HEK293 (cell line): Measurements from ENCODE around the gene TRPV2.

Experiments used
- CTCF ChIA-PET: fragments of 350-600 bp; formaldehyde crosslinking; extraction: SDS; loops from one replicate; lab custom pipeline; 2021; ENCODE audit warnings: antibody characterized with exemption; lab: Yijun Ruan, JAX
- POLR2A ChIA-PET: fragments of 300-600 bp; formaldehyde crosslinking; extraction: SDS; loops from one replicate; lab custom pipeline; 2020; ENCODE audit warnings: antibody characterized with exemption, inconsistent platforms; lab: Yijun Ruan, JAX
- H3K27ac ChIP-seq: fragments of 200-500 bp; sonication (Bioruptor generic); 2 replicates; pipeline ENCODE4 v1.5.1; 2014; ENCODE audit warnings: low read depth, low read length, control low read depth, inconsistent platforms; ENCODE audit errors: extremely low read depth
- H3K36me3 ChIP-seq, 2 experiments: fragments of 200-500 bp in 1 of 2; sonication (Bioruptor generic) in 1 of 2; 1 replicate in 1 of 2; 2 replicates in 1 of 2; pipeline ENCODE4 v1.5.1; 2014 to 2017; ENCODE audit warnings: inconsistent platforms in 2 of 2, low read length in 2 of 2; ENCODE audit not compliant: control insufficient read depth in 2 of 2, insufficient read depth in 1 of 2
- H3K4me1 ChIP-seq: fragments of 200-500 bp; sonication (Bioruptor generic); 2 replicates; pipeline ENCODE4 v1.5.1; 2014; ENCODE audit warnings: mild to moderate bottlenecking, low read length, inconsistent platforms; ENCODE audit not compliant: control insufficient read depth, insufficient read depth
- H3K4me3 ChIP-seq: 2 replicates; pipeline ENCODE4 v1.5.1; 2011; ENCODE audit warnings: low read depth, mild to moderate bottlenecking, control low read depth, low read length, moderate library complexity
- H3K9me3 ChIP-seq: fragments of 200-500 bp; sonication (Bioruptor generic); 2 replicates; pipeline ENCODE4 v1.5.1; 2014; ENCODE audit warnings: low read depth, low read length, inconsistent platforms; ENCODE audit not compliant: control insufficient read depth, insufficient read depth
- ATF2 ChIP-seq: fragments of 450-650 bp; formaldehyde crosslinking; IDR thresholded peaks from 2 replicates; pipeline ENCODE4 v1.5.1; 2016; ENCODE audit warnings: missing biosample characterization, missing genetic modification characterization, low read depth
- BCL6B ChIP-seq: fragments of 450-650 bp; formaldehyde crosslinking; IDR thresholded peaks from 2 replicates; pipeline ENCODE4 v1.5.1; 2017; ENCODE audit warnings: missing biosample characterization, missing genetic modification characterization
- GLI4 ChIP-seq: fragments of 450-650 bp; formaldehyde crosslinking; IDR thresholded peaks from 2 replicates; pipeline ENCODE4 v1.5.1; 2016; ENCODE audit warnings: missing biosample characterization, missing genetic modification characterization
- GLIS2 ChIP-seq: fragments of 450-650 bp; formaldehyde crosslinking; IDR thresholded peaks from 2 replicates; pipeline ENCODE4 v1.5.1; 2016; ENCODE audit warnings: missing biosample characterization, missing genetic modification characterization
- HOXC10 ChIP-seq: sonication (generic); formaldehyde crosslinking; IDR thresholded peaks from 2 replicates; pipeline ENCODE4 v1.8.1; 2023; ENCODE audit warnings: mild to moderate bottlenecking, missing genetic modification reagents
- KLF7 ChIP-seq: fragments of 450-650 bp; formaldehyde crosslinking; IDR thresholded peaks from 2 replicates; pipeline ENCODE4 v1.5.1; 2016; ENCODE audit warnings: missing biosample characterization, missing genetic modification characterization, borderline replicate concordance
- PRDM4 ChIP-seq: fragments of 450-650 bp; formaldehyde crosslinking; IDR thresholded peaks from 2 replicates; pipeline ENCODE4 v1.5.1; 2017; ENCODE audit warnings: missing biosample characterization, missing genetic modification characterization
- REPIN1 ChIP-seq: fragments of 450-650 bp; formaldehyde crosslinking; IDR thresholded peaks from 2 replicates; pipeline ENCODE4 v1.5.1; 2017; ENCODE audit warnings: missing biosample characterization, missing genetic modification characterization, low read depth
- TRIM28 ChIP-seq: IDR thresholded peaks from 2 replicates; pipeline ENCODE4 v1.6.1; 2011; ENCODE audit warnings: low read length, control low read depth, borderline replicate concordance
- YY1 ChIP-seq: fragments of 450-650 bp; formaldehyde crosslinking; IDR thresholded peaks from 2 replicates; pipeline ENCODE4 v1.5.1; 2018; ENCODE audit warnings: missing biosample characterization, missing genetic modification characterization
- ZFHX2 ChIP-seq: fragments of 450-650 bp; formaldehyde crosslinking; conservative IDR thresholded peaks from 2 replicates; pipeline ENCODE4 v1.5.1; 2016; ENCODE audit warnings: missing biosample characterization, missing genetic modification characterization
- ZNF10 ChIP-seq: fragments of 450-650 bp; formaldehyde crosslinking; IDR thresholded peaks from 2 replicates; pipeline ENCODE4 v1.5.1; 2017; ENCODE audit warnings: missing biosample characterization, missing genetic modification characterization
- ZNF112 ChIP-seq: fragments of 450-650 bp; formaldehyde crosslinking; IDR thresholded peaks from 2 replicates; pipeline ENCODE4 v1.5.0; 2017; ENCODE audit warnings: missing biosample characterization, missing genetic modification characterization
- ZNF121 ChIP-seq: fragments of 450-650 bp; formaldehyde crosslinking; IDR thresholded peaks from 2 replicates; pipeline ENCODE4 v1.5.1; 2016; ENCODE audit warnings: missing biosample characterization, missing genetic modification characterization
- ZNF140 ChIP-seq: fragments of 450-650 bp; formaldehyde crosslinking; IDR thresholded peaks from 2 replicates; pipeline ENCODE4 v1.5.1; 2016; ENCODE audit warnings: missing biosample characterization, missing genetic modification characterization
- ZNF2 ChIP-seq: fragments of 450-650 bp; formaldehyde crosslinking; IDR thresholded peaks from 2 replicates; pipeline ENCODE4 v1.5.1; 2016; ENCODE audit warnings: missing biosample characterization, missing genetic modification characterization
- ZNF223 ChIP-seq: fragments of 450-650 bp; formaldehyde crosslinking; IDR thresholded peaks from 2 replicates; pipeline ENCODE4 v1.5.1; 2016; ENCODE audit warnings: missing biosample characterization, missing genetic modification characterization
- ZNF394 ChIP-seq: fragments of 450-650 bp; formaldehyde crosslinking; IDR thresholded peaks from 2 replicates; pipeline ENCODE4 v1.5.1; 2016; ENCODE audit warnings: missing biosample characterization, missing genetic modification characterization, mild to moderate bottlenecking, moderate library complexity, borderline replicate concordance
- ZNF530 ChIP-seq: fragments of 450-650 bp; formaldehyde crosslinking; IDR thresholded peaks from 2 replicates; pipeline ENCODE4 v1.5.1; 2016; ENCODE audit warnings: low read depth, missing biosample characterization, missing genetic modification characterization
- ZNF600 ChIP-seq: fragments of 450-650 bp; formaldehyde crosslinking; IDR thresholded peaks from 2 replicates; pipeline ENCODE4 v1.5.1; 2016; ENCODE audit warnings: missing biosample characterization, missing genetic modification characterization
- ZNF629 ChIP-seq: fragments of 450-650 bp; formaldehyde crosslinking; IDR thresholded peaks from 2 replicates; pipeline ENCODE4 v1.5.1; 2017; ENCODE audit warnings: missing biosample characterization, missing genetic modification characterization
- ZNF645 ChIP-seq: fragments of 450-650 bp; formaldehyde crosslinking; IDR thresholded peaks from 2 replicates; pipeline ENCODE4; 2016; ENCODE audit warnings: missing biosample characterization, missing genetic modification characterization
- ZNF660 ChIP-seq: fragments of 450-650 bp; IDR thresholded peaks from 2 replicates; pipeline ENCODE4 v1.5.1; 2018; ENCODE audit warnings: missing biosample characterization, mild to moderate bottlenecking, missing genetic modification characterization
- ZNF785 ChIP-seq: fragments of 450-650 bp; formaldehyde crosslinking; IDR thresholded peaks from 2 replicates; pipeline ENCODE4 v1.5.1; 2016; ENCODE audit warnings: missing biosample characterization, missing genetic modification characterization
- ZNF791 ChIP-seq: fragments of 450-650 bp; formaldehyde crosslinking; IDR thresholded peaks from 2 replicates; pipeline ENCODE4 v1.5.1; 2016; ENCODE audit warnings: missing biosample characterization, missing genetic modification characterization

TRPV2 gene

GRCh38 chr17:16381496-16381820, 33.9 kb upstream of the TRPV2 start (continued):
- TF ChIP-seq GLIS2 (tag by site-specific recombination), result no peak

- Histone ChIP-seq H3K36me3 (peaks cover 12 to 33% of the 10 kb centered on the region in 2 experiments), H3K4me1 (peaks cover 10% of the 10 kb centered on the region; the same call in 1 of the 2 replicates), H3K4me3 (no peak overlapping the region), H3K27ac (no peak overlapping the region; the same call in 1 of the 2 replicates), H3K9me3 (no peaks in the 10 kb centered on the region)
- ChIA-PET POLR2A (interaction anchor here (1.0 to 3.7 kb wide), 5 partner anchors 29 to 153 kb away, joined by 3 to 44 read pairs (median 4); partner anchors contain the start of gene CENPV), CTCF (interaction anchor here (0.7 to 1.9 kb wide), 4 partner anchors 18 to 138 kb away, joined by 3 to 14 read pairs (median 4); no protein-coding TSS in a partner anchor)
- TF ChIP-seq ZNF629 (0 out of 2 replicates have a peak, but pooled peaks have one; percentile 12), KLF7 (tag by site-specific recombination) (no peak), ZNF394 (tag by site-specific recombination) (0 out of 2 replicates have a peak, but pooled peaks have one; percentile 11), ZNF10 (tag by site-specific recombination) (peak; percentile 64; the same call in 1 of the 2 replicates), ZNF645 (tag by site-specific recombination) (no peak), ZNF660 (0 out of 2 replicates have a peak, but pooled peaks have one; percentile 28), ZNF600 (tag by site-specific recombination) (peak; percentile 74), ZNF121 (tag by site-specific recombination) (0 out of 2 replicates have a peak, but pooled peaks have one; percentile 9), ZNF140 (tag by site-specific recombination) (no peak), ZNF112 (no peak)
Observed at GRCh38 chr17:16383216-16383615, 32.2 kb upstream of the TRPV2 start.

GRCh38 chr17:16383772-16384287, 31.5 kb upstream of the TRPV2 start:
- H3K4me1 ChIP-seq, result peaks cover 8% of the 10 kb centered on the region; the same call in 1 of the 2 replicates
- H3K9me3 ChIP-seq, result no peaks in the 10 kb centered on the region
- H3K27ac ChIP-seq, result no peak overlapping the region
- H3K36me3 ChIP-seq, result peaks cover 12 to 33% of the 10 kb centered on the region in 2 experiments
- ChIA-PET POLR2A (interaction anchor here (1.5 to 3.7 kb wide), 3 partner anchors 30 to 60 kb away, joined by 4 to 44 read pairs (median 13); partner anchors contain the start of gene CENPV), CTCF (interaction anchor here (0.7 to 1.9 kb wide), 4 partner anchors 19 to 137 kb away, joined by 3 to 14 read pairs (median 4); no protein-coding TSS in a partner anchor)
- no peak overlapping the region for H3K4me3 ChIP-seq
- TF ChIP-seq ZNF530 (tag by site-specific recombination) (no peak), GLI4 (no peak), HOXC10 (no peak), ZNF2 (tag by site-specific recombination) (no peak), PRDM4 (tag by site-specific recombination) (no peak), ATF2 (tag by site-specific recombination) (no peak), ZNF394 (tag by site-specific recombination) (no peak), YY1 (no peak), ZNF629 (0 out of 2 replicates have a peak, but pooled peaks have one; percentile 1), REPIN1 (tag by site-specific recombination) (no peak), BCL6B (tag by site-specific recombination) (no peak), ZNF645 (tag by site-specific recombination) (no peak), ZNF791 (tag by site-specific recombination) (no peak), ZNF785 (tag by site-specific recombination) (no peak), ZNF10 (tag by site-specific recombination) (no peak), ZFHX2 (tag by site-specific recombination) (peak; percentile 48), TRIM28 (no peak), ZNF223 (tag by site-specific recombination) (no peak), ZNF121 (tag by site-specific recombination) (0 out of 2 replicates have a peak, but pooled peaks have one; percentile 1)
